Measurements from ENCODE around the gene CCDC97. TPM values are rescaled to one million over a fixed set of nuclear protein-coding genes. Genes with fewer than 3 reads are reported as not detected.
"Not testable (repeated sequence)": the region's sequence is repeated elsewhere in the genome, so short reads cannot be mapped to it uniquely, and the experiment has no call there.

Gene CCDC97
- total RNA-seq, 1 experiment from 2014 or later: 7.8 TPM

DNA sequence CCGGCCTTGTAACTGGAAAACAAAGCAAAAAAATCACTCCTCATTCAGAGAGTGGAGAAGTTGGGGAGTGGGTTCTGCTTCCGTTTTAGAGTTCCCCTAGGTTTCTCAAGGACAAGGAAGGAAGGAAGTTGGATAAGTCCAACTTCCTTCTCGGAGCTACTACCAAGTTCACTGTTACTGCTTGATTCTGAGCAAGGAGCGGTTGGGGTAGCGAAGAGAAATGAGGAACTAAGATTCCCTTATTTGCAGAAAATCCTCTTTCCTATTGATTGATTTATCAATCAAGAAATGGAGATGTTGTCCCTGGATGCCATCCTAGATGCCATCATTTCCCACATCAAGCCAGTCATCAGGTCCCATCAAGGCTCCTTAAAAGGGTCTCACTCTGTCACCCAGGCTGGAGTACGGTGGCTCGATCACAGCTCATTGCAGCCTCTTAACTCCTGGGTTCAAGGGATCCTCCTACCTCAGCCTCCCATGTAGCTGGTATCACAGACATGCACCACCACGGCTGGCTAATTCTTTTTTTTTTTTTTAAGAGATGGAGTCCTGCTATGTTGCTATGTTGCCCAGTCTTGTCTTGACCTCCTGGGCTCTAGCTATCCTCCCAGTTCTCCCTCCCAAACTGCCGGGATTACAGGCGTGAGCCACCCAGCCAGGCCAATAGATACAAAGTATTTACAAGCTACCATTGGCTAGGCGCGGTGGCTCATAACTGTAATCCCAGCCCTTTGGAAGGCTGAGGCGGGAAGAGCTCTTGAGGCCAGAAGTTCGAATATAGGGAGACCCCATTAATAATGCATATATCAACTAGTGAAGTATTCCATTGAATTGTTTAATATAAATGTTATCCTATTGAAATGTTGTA lies 54.8 kb downstream of the CCDC97 start:
- no peak for DNase-seq (ENCODE audit: low spot score)

GRCh38 chr19:41366089-41366488 lies 56.1 kb downstream of the CCDC97 start:
- no peak for DNase-seq (ENCODE audit: low spot score)

DNA sequence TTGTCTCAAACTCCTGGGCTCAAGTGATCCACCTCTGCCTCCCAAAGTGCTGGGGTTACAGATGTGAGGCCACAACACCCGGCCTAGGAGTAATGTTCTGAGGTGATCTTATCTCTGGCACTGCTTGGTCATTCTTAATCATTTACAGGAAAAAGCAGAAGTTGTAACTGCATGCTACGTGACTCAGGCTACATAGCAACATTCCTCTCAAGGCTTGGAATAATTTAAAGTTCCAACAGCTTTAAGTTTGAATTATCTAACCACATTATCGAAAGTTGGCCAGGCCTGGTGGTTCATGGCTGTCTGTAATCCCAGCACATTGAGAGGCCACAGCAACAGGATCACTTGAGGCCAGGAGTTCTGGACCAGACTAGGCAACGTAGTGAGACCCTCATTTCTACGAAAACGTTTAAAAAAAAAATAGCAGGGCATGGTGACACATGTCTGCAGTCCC lies 57.9 kb downstream of the CCDC97 start:
- peak; percentile 64 for DNase-seq (ENCODE audit: low spot score)

- DNase-seq (ENCODE audit: low spot score): no peak
Observed at GRCh38 chr19:41369769-41370168, 59.8 kb downstream of the CCDC97 start.

GRCh38 chr19:41371119-41371518 lies 61.1 kb downstream of the CCDC97 start:
- not testable (repeated sequence) for DNase-seq (ENCODE audit: low spot score)

- no peak for DNase-seq (ENCODE audit: low spot score)
Observed at GRCh38 chr19:41371541-41371940, 61.6 kb downstream of the CCDC97 start.

DNA sequence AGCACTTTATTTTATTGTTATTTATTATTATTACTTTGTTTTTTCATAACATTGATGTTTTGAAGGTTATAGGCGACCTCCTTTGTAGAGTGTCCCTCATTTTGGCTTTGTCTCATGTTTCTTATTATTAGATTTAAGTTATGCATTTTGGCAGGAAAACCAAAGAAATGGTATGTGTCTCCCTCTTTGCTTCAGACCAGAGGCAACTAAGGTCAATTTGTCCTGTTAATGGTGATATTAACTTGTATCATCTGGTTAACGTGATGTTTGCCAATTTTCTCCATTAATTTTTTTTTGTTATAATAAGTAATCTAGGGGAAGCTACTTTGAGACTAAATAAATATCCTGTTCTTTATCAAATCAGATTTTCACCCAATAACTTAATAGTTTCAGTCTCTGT lies 62.5 kb downstream of the CCDC97 start:
- DNase-seq (ENCODE audit: low spot score): no peak

- peak; percentile 86 for DNase-seq (ENCODE audit: low spot score)
Observed at GRCh38 chr19:41373993-41374392, 64.0 kb downstream of the CCDC97 start.

Other genes starting within 250 kb of the CCDC97 start
- not detected in 2 replicates for gene CYP2A13, start 221.7 kb upstream of the CCDC97 start, total RNA-seq (2014; rRNA removed; shearing (Covaris generic))
- not detected in 2 replicates for gene CYP2F1, start 195.7 kb upstream of the CCDC97 start, total RNA-seq (2014; rRNA removed; shearing (Covaris generic))
- gene CYP2S1, start 117.0 kb upstream of the CCDC97 start, total RNA-seq (2014; rRNA removed; shearing (Covaris generic)): 3.0 and 4.1 TPM in 2 replicates
- gene AXL, start 90.9 kb upstream of the CCDC97 start, total RNA-seq (2014; rRNA removed; shearing (Covaris generic)): 97.8 and 105 TPM in 2 replicates
- gene HNRNPUL1, start 45.8 kb upstream of the CCDC97 start, total RNA-seq (2014; rRNA removed; shearing (Covaris generic)): 70.9 and 82.4 TPM in 2 replicates
- 12.5 and 15.4 TPM in 2 replicates for gene TGFB1, start 43.8 kb downstream of the CCDC97 start, total RNA-seq (2014; rRNA removed; shearing (Covaris generic))
- 7.5 and 9.3 TPM in 2 replicates for gene B9D2, start 54.0 kb downstream of the CCDC97 start, total RNA-seq (2014; rRNA removed; shearing (Covaris generic))
- gene TMEM91, start 66.4 kb downstream of the CCDC97 start, total RNA-seq (2014; rRNA removed; shearing (Covaris generic)): 0.08 and 0.97 TPM in 2 replicates
- 28.5 and 28.9 TPM in 2 replicates for gene EXOSC5, start 87.2 kb downstream of the CCDC97 start, total RNA-seq (2014; rRNA removed; shearing (Covaris generic))
- 32.6 and 47.7 TPM in 2 replicates for gene BCKDHA, start 87.6 kb downstream of the CCDC97 start, total RNA-seq (2014; rRNA removed; shearing (Covaris generic))
- not detected in 2 replicates for gene B3GNT8, start 117.2 kb downstream of the CCDC97 start, total RNA-seq (2014; rRNA removed; shearing (Covaris generic))
- 36.7 and 52.1 TPM in 2 replicates for gene DMAC2, start 129.7 kb downstream of the CCDC97 start, total RNA-seq (2014; rRNA removed; shearing (Covaris generic))
- not detected in 2 replicates for gene ERICH4, start 133.0 kb downstream of the CCDC97 start, total RNA-seq (2014; rRNA removed; shearing (Covaris generic))